Measurements from ENCODE around the gene PLEKHJ1. TPM values are rescaled to one million over a fixed set of nuclear protein-coding genes. Genes with fewer than 3 reads are reported as not detected.

The PLEKHJ1 gene
- total RNA-seq, 4 donors from 2014 or later: 41.6 to 56.7 (median 51.7) TPM

DNA sequence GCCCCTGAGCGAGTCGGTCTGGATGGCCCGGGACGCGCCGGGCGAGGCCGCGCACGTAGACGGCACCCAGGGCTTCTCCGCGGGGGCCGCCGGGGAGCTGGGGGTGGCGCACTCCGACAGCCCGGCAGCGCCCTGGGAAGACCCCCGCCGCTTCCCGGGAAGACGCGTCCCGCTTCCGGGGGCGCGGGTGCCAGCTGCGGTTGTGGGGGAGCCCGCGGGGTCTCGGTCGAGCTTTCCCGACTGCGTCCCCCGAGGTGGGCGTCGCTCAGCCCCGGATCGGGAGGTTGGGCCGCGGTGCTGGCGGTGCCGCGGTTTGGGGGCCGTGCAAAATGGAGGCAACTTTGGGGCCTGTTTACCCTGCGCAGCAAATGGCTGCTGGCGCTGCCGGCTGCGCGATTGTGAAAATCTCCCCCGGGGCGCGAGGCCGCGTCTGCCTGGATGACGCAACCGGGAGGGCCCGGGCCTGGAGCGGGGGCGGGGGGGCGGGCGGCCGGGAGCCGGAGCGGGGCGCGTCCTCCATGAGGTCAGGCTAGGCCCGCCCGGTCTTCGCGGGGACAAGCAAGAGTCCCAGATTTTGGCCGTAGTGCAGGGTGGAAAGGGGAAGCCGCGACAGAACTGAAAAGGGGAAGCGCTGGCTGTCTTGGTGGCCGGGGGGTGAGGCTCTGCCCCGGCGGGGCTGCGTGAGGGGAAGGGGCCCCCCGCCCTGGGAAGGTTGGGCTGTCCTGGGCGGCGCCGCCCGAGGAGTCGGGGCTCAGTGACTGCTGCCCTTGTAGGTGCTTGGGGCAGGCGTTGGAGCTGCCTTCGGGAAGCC, 34.5 kb upstream of the PLEKHJ1 start:
- Histone ChIP-seq H3K27me3 (no peaks in the 10 kb centered on the region), H3K4me1 (peaks cover 0 to 76% (median 44%) of the 10 kb centered on the region in 3 donors), H3K27ac (peak overlapping the region; percentile 87 to 99 (median 96)), H3K9me3 (no peaks in the 10 kb centered on the region), H3K4me3 (peak overlapping the region; percentile 88 to 100), H3K36me3 (peaks cover 0 to 28% of the 10 kb centered on the region in 2 donors)
- peak; percentile 52 for ATAC-seq
- no CpG with 5 or more reads among the region's 88 CpGs for WGBS, 2 donors (ENCODE audit: low coverage in 1 of 2)
- TF ChIP-seq POLR2AphosphoS5 (IDR thresholded peaks at IDR 0.05): peak; percentile 91
- no peak for TF ChIP-seq EP300 (IDR thresholded peaks at IDR 0.05)
- peak; percentile 51 to 69 for TF ChIP-seq POLR2A (IDR thresholded peaks at IDR 0.05)
- TF ChIP-seq, protein P1, sequence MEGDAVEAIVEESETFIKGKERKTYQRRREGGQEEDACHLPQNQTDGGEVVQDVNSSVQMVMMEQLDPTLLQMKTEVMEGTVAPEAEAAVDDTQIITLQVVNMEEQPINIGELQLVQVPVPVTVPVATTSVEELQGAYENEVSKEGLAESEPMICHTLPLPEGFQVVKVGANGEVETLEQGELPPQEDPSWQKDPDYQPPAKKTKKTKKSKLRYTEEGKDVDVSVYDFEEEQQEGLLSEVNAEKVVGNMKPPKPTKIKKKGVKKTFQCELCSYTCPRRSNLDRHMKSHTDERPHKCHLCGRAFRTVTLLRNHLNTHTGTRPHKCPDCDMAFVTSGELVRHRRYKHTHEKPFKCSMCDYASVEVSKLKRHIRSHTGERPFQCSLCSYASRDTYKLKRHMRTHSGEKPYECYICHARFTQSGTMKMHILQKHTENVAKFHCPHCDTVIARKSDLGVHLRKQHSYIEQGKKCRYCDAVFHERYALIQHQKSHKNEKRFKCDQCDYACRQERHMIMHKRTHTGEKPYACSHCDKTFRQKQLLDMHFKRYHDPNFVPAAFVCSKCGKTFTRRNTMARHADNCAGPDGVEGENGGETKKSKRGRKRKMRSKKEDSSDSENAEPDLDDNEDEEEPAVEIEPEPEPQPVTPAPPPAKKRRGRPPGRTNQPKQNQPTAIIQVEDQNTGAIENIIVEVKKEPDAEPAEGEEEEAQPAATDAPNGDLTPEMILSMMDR (IDR thresholded peaks at IDR 0.05): no peak

DNA sequence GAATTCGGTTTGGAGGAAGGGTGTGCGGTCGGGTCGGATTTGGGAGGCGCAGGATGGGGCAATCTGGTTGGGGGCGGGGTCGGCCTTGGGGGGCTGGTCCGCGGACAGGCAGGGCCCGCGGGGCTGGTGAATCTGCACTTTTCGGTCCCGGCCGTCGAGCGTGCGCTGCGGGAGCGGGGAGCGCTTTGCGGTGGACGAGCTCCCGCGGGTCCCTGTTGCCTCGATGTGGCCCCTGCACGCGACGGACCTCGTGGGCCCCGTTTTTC, 34.0 kb upstream of the PLEKHJ1 start:
- Histone ChIP-seq H3K4me1 (peaks cover 0 to 71% (median 39%) of the 10 kb centered on the region in 3 donors), H3K36me3 (peaks cover 0 to 23% of the 10 kb centered on the region in 2 donors), H3K27me3 (no peaks in the 10 kb centered on the region), H3K27ac (peak overlapping the region; percentile 87 to 99 (median 96)), H3K4me3 (peak overlapping the region; percentile 88 to 100), H3K9me3 (no peaks in the 10 kb centered on the region)
- 5% methylated on average over 4 of the region's 30 CpGs; no CpG with 5 or more reads in 1 of the 2 donors for WGBS, 2 donors (ENCODE audit: low coverage in 1 of 2)
- TF ChIP-seq, protein P1 (IDR thresholded peaks at IDR 0.05): no peak
- TF ChIP-seq EP300 (IDR thresholded peaks at IDR 0.05) (no peak), POLR2AphosphoS5 (IDR thresholded peaks at IDR 0.05) (no peak), POLR2A (IDR thresholded peaks at IDR 0.05) (no peak)
- ATAC-seq: no peak

DNA sequence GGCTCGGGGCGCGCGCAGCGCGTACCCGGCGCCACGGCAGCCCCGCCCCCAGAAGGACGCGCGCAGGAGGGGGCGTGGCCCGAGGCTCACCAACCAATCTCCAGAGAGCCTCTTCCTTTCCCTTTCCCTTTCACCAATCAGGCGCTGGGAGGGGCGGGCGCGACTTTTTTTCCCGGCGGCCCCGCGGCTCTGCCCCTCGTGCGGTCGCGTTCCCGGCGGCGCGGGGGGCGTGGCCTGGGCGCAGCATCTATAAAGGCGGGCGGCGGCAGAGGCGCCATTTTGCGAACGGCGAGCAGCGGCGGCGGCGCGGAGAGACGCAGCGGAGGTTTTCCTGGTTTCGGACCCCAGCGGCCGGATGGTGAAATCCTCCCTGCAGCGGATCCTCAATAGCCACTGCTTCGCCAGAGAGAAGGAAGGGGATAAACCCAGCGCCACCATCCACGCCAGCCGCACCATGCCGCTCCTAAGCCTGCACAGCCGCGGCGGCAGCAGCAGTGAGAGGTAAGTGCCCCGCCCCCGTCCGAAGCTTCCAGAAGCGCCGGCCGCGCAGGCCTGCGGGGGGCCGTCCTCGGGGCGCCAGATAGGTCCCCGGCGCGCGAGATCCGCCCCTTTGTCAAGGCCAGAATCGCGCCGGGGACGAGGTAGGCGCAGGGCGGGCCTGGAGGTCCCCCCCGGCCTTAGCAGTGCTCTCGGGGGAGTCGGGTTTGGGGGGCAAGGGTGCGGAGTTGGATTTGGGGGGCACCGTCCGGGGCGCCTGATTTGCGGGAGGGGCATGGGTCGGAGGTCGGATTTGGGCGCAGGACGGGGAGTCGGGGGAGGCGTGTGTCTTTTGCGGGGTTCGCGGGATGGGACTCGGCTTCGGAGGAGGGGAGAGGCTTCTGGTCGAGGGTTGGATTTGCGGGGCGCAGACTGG, 33.4 kb upstream of the PLEKHJ1 start:
- Histone ChIP-seq H3K4me3 (peak overlapping the region; percentile 88 to 100), H3K9me3 (no peaks in the 10 kb centered on the region), H3K4me1 (peaks cover 0 to 65% (median 37%) of the 10 kb centered on the region in 3 donors), H3K27ac (peak overlapping the region; percentile 87 to 99 (median 96)), H3K36me3 (peaks cover 0 to 23% of the 10 kb centered on the region in 2 donors), H3K27me3 (no peaks in the 10 kb centered on the region)
- peak; percentile 93 for ATAC-seq
- WGBS, 2 donors (ENCODE audit: low coverage in 1 of 2): 0% methylated on average over 6 of the region's 103 CpGs; no CpG with 5 or more reads in 1 of the 2 donors
- TF ChIP-seq POLR2A (IDR thresholded peaks at IDR 0.05) (peak; percentile 100), POLR2AphosphoS5 (IDR thresholded peaks at IDR 0.05) (peak; percentile 100), EP300 (IDR thresholded peaks at IDR 0.05) (no peak)
- TF ChIP-seq, protein P1 (IDR thresholded peaks at IDR 0.05): peak in 2 of 4 experiments; percentile 61 to 67

DNA sequence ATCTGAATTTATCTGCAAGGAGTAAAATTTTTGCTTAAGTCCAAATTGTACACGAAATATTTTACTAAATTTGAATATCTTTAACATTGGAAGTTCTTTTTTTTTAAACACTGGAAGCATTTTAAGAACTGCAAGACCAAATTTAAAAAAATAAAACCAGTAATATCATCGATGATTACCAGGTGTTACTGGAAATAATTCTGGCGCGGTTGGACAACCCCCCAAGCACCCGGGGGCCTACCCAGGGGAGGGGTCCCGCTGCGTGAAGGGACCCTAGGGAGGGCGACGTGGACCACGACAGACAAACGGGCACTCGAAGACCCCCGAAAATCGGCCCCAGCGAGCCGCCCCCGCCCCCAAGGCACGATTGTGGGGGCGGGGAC, 32.7 kb upstream of the PLEKHJ1 start:
- H3K9me3 ChIP-seq: no peaks in the 10 kb centered on the region
- no peak for ATAC-seq
- peak overlapping the region in 3 of 4 donors; percentile 56 to 99 (median 94) for H3K27ac ChIP-seq
- peak overlapping the region; percentile 47 to 100 for H3K4me3 ChIP-seq
- no peak for TF ChIP-seq POLR2AphosphoS5 (IDR thresholded peaks at IDR 0.05)
- TF ChIP-seq, protein P1 (IDR thresholded peaks at IDR 0.05): no peak
- no peak for TF ChIP-seq POLR2A (IDR thresholded peaks at IDR 0.05)
- TF ChIP-seq EP300 (IDR thresholded peaks at IDR 0.05): no peak
- 1 to 6% methylated on average over 2 to 9 of the region's 19 CpGs for WGBS, 2 donors (ENCODE audit: low coverage in 1 of 2)
- H3K36me3 ChIP-seq: peaks cover 0 to 23% of the 10 kb centered on the region in 2 donors
- peaks cover 0 to 58% (median 31%) of the 10 kb centered on the region in 3 donors for H3K4me1 ChIP-seq
- no peaks in the 10 kb centered on the region for H3K27me3 ChIP-seq

Measured in gastroesophageal sphincter (tissue), 4 donors.